GM18511 (cell line): ENCODE measurements around the gene KLHL42.
A peak's percentile ranks its signal among the peaks of the same experiment; 100 is the strongest.

Experiments used
- ATAC-seq: cut with Tn5 transposase; IDR thresholded peaks from one replicate; pipeline ENCODE4 v1.9.1; 2021; ENCODE audit warnings: mild to moderate bottlenecking, moderate library complexity; ENCODE audit not compliant: unreplicated experiment

Gene KLHL42

DNA sequence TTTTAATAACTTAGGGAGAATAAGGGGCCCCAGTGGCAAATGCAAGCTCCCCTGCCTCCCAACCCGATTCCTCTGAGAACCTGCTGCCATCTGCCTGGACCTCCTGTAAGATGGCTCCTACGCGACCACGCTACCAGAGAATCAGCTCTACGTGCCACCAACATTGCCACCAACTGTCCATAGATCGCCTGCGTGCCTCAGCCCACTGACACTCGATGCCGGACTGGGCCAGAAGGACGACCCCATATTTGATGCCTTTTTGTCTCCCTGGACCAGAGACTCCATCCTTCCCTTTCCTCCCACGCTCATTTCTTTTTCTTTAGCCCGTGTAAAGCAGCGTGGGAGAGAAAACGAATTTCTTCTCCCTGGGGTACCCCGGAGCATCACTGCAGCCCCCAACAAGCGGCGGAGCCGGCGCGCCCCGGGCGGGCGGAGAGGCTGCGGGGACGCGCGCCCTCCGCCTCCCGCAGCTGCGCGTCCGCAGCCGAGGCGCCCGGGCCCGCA is 565 bp upstream of the KLHL42 start:
- ATAC-seq, result peak; percentile 18

DNA sequence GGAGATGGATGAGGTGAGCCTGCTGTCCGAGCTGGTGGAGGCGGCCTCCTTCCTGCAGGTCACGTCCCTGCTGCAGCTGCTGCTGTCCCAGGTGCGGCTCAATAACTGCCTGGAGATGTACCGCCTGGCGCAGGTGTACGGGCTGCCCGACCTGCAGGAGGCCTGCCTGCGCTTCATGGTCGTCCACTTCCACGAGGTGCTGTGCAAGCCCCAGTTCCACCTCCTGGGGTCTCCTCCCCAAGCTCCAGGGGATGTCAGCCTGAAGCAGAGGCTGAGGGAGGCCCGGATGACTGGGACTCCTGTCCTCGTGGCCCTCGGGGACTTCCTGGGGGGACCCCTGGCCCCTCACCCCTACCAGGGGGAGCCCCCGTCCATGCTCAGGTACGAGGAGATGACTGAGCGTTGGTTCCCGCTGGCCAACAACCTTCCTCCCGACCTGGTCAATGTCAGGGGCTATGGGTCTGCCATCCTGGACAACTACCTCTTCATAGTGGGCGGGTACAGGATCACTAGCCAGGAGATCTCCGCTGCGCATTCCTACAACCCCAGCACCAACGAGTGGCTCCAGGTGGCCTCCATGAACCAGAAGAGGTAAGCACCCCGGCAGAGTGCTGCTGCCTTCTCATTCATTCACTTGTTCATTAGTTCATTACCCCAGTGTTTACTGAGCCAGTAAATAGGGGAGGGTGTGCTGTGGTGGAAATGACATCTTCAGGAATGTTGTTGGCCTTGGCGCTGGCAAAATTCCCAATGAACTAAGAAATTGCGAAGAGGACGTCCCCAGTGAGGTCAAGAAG is 777 bp downstream of the KLHL42 start:
- peak; percentile 37 for ATAC-seq

DNA sequence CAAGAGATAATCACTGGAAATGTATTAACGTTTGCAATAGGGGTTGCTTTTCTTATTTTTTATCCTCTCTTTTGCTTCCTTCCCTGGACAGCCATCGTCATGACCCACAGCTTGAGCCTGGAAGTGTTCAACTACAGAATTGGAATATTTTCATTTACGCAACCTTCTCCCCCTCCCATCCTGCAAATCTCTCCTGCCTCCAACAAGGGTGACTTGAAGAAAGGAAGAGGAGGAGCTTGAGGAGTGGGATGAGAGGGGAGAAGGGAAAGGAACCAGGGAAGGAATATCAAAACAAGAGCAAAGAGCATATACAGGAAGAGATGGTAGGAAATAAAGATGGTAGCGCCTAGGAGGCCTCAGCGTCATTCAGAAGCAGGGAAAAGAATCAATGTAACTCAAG is 1.6 kb downstream of the KLHL42 start:
- no peak for ATAC-seq

DNA sequence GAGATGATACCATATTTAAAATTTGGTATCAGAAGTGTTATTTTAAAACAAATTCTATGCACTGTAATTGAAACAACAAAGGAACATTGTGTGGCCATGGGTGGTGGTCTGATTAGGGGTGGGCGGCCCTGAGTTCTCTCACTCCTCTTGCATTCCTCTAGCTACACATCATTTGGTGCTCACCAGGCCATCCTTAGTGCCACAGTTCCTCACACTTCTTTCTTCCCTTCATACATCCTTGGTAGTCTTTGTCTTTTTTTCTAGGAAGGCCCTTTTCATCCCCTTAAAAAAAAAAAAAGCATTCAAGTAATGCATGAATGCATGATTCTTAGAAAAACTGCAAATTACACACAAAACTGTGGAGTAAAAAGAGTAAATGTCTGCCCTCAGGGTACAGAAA is 2.4 kb downstream of the KLHL42 start:
- ATAC-seq, result no peak

DNA sequence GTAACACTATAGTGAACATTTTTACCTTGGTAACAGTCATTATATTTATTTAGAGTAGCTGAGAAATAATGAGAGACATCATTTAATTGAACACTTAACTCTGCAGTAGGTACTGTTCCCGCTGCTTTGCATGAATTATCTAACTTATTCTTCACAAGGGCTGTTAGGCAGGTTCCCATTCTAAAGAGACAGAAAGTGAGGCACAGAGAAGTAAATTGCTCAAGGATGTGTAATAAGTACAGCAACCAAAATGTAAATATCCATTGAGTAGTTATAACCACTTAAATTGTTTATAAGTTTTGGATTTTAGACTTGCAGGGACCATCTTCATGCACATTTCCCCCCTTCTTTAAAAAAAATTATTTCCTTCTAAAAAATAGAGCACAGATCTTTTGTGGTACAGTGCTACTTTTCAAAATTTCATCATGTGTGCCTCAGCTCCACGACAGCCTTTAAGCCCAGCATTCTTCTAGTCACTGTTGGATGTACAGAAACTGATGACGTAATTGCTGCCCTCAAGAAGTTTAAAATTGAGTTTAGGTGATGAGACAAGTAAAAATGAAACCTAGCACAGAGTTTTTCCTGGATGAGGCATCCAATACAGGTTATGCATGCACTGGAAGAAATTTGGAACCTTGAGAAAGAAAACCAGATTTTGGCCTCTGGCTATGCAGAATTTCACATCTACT is 6.0 kb downstream of the KLHL42 start:
- ATAC-seq, result peak; percentile 46

DNA sequence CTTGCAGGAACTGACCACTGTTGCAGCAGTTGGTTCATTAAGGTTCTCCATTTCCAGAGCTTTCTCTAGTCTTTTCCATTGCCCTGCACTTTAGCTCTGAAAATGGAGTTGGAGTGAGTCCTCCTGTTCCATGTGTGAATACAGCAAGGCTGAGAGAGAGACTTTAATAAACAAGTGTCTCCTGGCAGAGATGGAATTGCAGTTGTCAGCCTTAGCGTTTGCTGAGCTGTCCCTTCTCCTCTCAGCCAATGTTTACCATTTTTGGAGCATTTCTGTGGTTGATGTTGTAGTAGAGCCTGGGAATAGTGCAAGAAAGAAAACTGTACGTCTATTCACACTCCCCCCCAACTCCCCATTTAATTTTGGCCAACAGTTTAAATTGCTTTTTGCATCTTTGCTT is 7.5 kb downstream of the KLHL42 start:
- no peak for ATAC-seq

DNA sequence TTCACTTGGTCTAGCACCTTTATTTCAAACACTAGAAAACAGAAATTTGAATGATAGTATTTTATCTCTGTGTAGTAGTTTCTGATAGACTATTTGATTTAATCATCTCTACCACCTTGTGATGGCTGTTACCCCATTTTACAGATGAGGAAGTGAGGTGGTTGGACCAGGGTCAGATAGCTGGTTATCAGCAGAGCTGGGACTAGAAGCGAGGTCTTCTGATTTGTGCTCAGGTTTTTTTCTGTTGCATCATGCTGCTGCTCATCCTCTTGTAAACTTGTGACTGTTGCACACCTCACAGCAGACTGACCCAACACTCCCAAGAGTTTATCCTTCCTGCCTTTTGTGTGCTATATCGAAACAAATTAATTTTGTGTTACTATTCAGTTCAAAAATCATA is 10.1 kb downstream of the KLHL42 start:
- no peak for ATAC-seq

DNA sequence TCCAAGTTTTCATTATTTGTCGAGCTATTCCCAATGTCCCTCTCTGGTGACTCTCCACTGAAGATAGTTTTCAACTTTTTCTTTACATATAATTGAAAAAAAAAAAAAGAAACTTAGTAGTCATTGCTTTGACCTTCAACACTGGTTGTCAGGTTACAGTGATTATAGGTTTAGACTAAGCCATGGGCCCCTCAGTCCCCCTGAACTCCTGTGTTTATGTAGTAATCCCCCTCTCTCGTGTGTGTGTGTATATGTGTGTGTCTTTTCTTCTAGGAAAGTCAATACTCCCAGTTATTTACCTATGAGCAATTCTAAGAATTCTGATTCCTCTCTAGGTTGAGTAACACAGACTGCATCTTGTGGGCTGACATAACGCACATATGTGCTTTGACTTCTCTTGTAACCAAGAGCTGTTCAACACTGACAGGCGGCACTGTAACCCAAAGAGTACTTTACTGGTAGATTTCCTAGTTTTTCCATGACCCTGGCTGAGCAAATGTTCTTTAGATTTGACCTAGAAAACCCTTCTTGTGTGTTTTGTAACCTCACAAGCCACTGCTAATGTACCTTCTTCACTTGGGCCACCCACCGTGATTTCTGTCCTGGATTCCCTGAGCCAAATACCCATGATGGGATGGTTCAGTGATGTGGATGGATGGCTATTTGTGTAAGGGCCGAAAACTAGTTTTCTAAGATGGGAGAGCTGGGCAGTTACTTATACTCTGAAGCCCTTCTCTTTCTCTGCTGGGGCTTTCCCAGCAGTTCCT is 15.0 kb downstream of the KLHL42 start:
- ATAC-seq, result no peak

DNA sequence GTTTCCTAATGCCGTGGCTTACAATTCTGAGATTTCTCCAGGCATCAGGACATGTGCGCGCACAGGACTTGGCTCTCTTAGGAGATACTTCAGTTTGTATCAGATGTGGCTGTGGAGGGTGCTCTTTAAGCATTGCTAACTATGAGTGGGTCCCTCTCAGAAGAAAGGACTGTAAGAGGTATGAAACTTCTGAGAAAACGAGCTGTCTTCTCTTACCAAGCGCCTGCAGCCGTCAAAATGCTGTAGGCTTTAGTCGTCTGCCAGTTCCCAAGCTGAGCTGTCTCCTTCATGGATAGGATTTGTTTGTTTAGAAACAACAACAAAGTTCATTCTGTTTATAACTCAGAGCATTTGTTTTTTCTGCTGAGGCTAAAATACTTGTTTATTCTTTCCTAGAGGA is 16.1 kb downstream of the KLHL42 start:
- ATAC-seq, result no peak

DNA sequence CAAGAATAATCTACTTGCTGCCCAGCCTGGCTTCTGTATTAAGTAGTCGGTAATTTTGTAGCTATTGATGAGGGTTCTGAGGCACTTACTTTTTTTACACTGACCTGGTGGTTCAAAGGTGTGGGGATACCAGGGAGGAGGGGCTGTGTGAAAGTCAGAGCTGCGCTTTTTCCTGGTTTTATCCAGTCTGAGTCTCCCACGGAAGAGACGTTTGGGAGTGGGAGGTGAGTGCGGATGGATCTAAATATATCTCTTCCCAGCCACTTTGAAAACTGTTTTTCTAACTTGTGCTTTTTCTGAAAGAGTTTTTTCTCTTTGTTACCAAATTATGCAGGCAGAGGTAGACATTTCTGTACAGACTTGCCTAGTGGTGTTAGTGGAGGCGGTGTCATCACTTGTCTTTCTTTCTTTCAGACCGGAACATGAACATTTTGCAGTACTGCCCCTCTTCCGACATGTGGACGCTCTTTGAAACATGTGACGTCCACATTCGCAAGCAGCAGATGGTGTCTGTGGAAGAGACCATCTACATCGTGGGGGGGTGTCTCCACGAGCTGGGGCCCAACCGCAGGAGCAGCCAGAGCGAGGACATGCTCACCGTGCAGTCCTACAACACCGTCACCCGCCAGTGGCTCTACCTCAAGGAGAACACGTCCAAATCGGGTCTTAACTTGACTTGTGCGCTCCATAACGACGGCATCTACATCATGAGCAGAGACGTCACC is 17.4 kb downstream of the KLHL42 start:
- ATAC-seq, result no peak

DNA sequence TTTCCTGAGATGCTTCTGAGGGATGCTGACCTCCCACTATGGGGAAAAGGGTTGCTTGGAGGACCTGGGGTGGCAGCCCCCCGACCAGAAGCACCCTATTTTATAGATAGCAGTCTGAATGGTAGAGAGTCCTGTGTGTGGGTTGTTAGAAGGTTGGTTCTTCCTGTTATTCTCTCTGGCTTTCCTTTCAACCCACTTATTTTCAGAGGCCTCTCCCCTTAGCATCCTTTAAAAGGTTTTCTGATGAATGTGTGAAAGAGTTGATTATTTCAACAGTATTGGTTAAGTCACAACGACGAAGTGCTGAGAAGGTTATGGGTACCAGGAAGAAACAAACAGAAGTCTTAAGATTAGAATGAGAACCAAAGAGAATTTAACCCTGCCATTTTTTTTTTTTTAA is 20.8 kb downstream of the KLHL42 start:
- ATAC-seq, result no peak

DNA sequence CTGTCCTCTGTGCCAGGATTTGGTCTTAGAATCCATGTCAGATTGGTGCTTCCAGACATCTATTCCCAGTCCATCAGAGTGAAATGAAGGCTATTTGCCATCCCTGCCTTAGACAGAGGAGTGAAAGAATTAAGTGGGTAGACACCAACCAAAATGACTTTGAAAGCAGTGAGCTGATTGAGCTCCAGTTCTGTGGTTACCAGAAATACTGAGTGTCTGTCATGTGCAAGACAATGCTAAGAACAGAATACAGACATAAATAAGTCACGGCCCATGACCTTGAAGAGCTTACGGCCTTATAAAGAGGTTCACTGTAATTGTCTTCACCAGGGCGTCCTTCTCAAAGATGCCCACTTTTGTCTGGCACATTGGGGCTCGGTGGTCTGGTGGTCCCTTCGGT is 21.6 kb downstream of the KLHL42 start:
- ATAC-seq, result no peak

DNA sequence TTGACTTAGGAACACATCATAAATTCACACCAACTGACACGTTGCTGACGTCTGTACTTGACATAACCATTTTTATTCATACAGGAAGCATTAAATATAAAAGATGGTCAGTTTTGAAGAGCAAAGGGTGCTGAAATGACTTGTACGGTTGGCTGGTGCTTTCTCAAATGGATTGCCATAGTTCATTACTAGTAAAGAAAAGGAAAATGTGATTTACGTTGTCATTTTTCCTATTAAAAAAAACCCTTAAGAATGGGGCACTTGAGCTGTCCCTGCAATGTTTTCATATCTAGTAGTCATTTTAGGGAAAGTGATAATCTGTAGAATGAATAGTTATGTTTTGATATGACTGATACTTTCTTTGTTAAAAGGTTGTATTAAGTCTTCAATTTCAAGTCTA is 22.5 kb downstream of the KLHL42 start:
- ATAC-seq, result no peak

DNA sequence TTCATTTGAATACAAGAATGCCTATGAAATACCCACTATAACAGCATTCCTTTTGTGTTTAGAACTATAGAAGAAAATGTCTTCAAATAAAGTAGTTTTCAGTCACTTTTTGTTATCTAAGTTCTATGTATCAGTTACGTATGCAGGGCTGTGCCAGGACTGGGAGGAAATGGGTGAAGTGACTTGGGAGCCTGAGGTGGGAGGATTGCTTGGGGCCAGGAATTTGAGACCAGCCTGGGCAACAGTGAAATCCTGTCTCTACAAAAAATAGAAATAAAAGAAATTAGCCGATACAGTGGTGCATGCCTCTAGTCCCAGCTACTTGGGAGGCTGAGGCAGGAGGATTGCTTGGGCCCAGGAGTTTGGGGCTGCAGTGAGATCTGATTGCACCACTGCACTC is 22.9 kb downstream of the KLHL42 start:
- ATAC-seq, result no peak

DNA sequence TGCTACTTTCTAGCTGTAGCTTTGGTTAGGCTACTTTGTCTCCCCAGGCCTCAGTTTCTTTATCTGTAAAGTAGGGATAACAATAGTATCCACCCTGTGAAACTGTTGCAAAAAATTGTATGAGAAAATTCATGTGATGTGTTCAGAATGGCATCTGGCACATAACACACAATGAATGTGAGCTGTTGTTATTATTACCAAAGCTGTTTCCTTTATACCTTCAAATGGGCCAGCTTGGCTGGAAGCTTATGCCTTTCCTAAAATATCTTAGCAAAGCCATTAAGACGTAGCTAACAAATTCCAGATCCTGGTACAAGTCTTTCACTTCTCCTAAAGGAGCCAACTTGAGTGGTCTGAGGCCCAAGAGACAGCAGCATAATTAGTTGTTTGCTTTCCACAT is 25.2 kb downstream of the KLHL42 start:
- no peak for ATAC-seq

DNA sequence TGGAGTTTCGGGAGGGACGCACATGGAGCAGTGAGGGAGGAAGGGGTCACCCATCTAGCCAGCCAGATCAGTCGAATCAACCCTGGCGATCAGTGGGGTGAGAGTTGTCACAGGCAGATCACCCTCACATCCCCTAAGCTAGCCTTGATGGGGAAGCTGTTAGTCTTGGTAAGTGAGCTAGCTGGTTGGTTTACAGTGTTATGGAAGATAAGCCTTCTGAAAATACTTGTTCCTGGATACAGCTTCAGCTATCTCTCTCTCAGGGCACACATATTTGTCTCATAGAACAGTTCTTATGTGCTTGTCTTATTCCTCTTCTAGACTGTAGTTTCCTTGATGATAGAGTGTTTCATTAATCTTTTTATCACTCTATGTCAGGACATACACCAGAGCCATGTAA is 26.2 kb downstream of the KLHL42 start:
- ATAC-seq, result no peak

DNA sequence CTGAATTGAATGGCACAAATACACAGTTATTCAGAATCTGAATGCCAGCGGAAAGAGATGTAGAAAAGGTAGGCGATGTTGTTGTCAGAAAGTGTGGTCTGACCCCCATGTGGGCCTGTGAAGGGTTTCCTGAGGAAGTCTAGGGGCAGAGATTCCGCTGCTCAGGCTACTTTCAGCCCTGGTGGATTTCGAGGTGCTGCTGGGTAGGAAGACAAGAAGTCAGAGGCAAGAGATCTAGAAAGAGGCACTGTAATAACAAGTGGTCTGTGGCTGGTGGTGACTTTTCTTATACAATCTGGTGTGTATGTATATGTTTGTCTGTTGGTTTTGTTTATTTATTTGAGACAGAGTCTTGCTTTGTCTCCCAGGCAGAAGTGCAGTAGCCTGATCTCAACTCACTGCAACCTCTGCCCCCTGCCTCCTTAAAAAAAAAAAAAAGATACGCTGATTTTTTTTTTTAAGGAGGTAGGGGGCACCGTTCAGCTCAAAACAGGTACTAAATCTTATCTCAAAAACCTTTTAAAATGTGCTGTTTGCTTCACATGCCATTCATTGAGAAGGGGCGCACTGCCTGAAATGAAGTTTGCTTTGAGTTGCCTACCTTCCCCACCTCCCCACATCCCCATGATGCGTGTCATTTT is 27.1 kb downstream of the KLHL42 start:
- no peak for ATAC-seq

DNA sequence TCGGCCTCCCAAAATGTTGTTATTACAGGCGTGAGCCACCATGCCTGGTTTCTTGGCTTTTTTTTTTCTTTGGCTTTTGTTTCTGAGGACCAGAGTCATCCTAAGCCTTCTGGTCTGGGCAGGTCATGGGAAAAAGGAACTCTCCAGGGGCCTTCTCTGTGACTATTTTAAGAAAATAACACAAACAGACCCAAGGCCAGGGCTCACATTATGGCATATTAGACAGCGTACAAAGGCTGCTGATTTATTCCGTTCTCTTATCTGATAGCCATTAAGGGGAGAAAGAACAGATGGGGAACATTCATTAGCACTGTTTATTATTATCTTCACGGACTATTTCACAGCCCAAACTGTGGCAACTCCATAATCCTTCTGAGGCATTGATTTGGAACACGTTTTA is 28.8 kb downstream of the KLHL42 start:
- no peak for ATAC-seq

DNA sequence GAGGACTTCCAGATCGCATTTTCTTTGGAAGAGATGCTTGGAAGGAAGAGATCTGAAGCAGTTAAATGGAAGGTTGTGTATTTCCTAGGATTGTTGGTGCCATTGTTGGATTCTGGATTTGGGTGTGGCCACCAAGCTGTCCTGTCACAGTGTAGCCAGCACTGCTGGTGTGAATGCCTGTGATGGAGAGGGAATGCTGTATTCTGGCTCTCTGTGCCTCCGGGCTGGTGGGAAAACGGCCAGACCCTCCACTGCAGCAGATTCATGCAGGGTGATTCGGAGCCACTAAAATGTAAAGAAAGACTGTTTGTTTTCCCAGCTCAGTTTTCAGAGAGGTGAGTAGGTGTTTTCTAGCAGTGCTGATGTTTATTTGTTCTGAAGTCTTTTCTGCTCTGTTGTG is 30.7 kb downstream of the KLHL42 start:
- no peak for ATAC-seq

DNA sequence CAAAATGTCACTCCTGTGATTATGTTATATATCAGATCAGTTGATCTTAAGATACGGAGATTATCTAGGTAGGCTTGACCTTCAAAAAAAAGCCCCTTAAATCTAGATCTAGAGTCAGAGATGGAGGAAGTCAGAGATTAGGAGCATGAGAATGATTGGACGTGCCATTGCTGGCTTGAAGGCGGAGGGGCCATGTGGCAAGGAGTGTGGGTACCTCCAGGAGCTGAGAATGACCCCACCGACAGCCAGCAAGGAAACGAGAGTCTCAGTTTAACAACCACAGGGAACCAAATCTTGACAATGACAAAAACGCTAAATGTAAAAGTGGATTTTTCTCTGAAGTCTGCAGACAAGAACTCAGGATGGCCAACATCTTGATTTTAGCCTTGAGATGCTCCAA is 32.5 kb downstream of the KLHL42 start:
- ATAC-seq, result no peak

DNA sequence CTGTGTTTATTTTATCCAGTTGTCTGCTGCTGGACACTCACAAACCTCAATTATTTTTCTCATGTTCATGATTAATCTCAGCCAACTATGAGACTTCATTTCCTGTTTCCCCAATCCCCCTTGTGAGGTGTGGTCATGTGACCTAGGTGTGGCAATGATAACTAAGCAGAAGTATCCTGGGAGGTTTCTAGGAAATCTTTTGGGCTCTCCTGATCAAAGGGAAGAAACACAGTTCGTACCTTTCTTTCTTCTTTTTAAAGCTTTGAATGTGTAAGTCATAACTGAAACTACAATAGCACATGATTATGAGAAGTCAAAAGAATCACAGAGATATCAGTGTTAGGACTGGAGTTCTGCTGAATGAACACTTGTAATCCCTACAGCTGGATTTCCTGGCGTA is 34.4 kb downstream of the KLHL42 start:
- no peak for ATAC-seq
